Measurements from ENCODE around the gene NIT1.

Gene NIT1

DNA sequence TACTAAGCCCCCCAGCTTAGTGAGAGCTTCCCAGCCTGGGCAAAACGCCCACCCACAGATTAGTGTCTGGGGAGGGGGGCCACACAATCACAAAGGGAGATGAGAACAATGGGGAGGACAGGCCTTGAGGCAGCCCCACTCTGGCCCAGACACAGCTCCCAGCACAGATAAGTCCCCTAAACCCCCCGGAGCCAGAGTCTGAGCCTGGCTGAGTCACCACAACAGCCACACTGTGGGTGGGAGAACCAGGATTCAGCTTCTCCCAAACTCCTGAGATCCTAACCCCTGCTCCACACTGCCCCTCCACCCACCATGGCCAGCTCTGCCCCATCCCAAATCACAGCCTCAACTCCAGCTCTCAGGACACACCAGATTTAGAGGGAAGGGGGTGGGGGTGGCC, 32.7 kb upstream of the NIT1 start:
- DNase-seq = no peak

DNA sequence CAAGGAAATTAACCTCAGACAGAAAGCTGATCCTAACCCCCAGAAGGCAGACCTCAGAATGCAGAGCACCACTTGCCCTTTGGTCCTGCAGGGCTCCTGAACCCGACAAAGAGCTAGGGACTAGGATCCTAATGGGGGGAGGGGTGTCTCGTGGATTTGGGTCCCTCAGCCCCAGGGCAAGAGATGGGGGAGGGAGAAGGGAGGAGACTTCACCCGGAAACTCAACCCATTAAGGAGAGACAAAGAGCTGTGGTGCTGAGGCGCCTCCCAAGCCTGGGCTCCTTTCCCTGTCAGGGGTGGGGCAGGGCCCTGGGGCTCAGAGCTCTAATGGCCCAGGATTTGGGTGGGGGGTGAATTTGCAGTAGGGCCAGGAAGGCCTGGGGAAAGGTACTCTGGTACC, 31.4 kb upstream of the NIT1 start:
- DNase-seq = no peak

GRCh38 chr1:161088587-161089110, 29.3 kb upstream of the NIT1 start:
- DNase-seq = no peak

- DNase-seq = no peak
Measured at GRCh38 chr1:161089251-161089924, 28.5 kb upstream of the NIT1 start, which contains the start of gene NECTIN4. Gene NECTIN4 (minus strand): TSS chr1:161089558. CDS start chr1:161089296, 262 bp downstream.

DNA sequence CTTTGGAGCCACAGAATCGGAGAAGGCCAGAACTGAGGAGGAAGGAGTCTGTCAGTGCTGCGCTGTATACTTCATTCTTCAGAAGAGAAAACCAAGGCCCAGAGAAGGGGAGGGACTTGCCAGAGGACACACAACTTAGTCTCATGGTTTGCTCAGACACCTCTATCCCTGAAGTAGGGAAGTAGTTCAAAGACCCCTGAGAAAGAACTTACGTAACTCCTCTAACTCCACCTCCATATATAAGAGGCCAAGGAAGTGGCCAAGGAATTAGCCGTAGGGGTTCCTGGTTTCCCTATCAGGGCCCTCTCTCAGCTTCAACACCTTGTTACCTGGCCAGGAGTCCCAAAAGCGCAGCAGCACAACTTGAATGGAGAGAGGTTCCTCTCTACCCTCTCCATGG, 28.0 kb upstream of the NIT1 start:
- no peak for DNase-seq

- DNase-seq = no peak
Measured at GRCh38 chr1:161090617-161091016, 27.3 kb upstream of the NIT1 start.

GRCh38 chr1:161091093-161091492, 26.8 kb upstream of the NIT1 start:
- DNase-seq = no peak

- no peak for DNase-seq
Measured at GRCh38 chr1:161091796-161092507, 26.0 kb upstream of the NIT1 start.

DNA sequence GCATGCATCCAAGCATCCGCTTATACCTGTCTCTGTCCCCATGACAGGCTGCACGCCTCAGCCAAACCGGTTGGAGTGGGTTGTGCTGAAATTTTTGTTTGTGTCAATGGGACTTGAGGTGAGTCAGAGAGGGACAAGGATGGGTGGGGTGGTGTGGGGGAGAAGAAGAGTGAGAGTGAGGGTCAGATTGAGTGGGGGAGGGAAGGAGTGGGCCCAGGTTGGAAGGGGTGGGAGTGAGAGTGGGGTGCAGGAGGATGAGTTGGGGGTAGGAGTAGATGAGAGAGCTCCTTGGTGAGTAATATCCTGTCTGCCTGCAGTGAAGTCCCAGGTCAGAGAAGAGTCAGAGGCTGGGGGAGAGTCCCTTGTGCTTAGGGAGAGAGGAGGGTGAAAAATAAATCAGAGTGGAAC, 25.3 kb upstream of the NIT1 start:
- DNase-seq = no peak

GRCh38 chr1:161094481-161094880, 23.4 kb upstream of the NIT1 start:
- no peak for DNase-seq

GRCh38 chr1:161095230-161095629, 22.7 kb upstream of the NIT1 start:
- no peak for DNase-seq

DNA sequence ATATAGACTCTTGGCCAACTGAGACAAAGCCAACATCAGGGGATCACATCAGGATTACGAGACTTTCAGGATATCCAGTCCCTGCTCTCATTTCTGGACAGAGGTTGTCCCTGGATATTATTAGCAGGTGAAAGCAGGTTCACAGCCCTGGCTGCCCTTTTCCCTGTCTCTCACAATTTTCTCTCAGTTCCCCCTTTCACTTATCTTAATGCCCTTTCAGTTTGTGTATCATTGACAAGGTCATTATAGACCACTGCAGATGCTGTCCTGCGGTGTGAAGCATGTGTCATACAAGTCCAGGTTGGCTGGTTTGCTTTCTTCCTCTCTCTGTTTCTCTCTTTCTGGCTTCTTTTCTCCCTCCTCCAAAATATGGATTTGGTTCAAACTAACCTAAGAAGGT, 21.9 kb upstream of the NIT1 start:
- no peak for DNase-seq

GRCh38 chr1:161096530-161096929, 21.4 kb upstream of the NIT1 start:
- DNase-seq = no peak

- no peak for DNase-seq
Measured at GRCh38 chr1:161098210-161099068, 19.5 kb upstream of the NIT1 start, which contains the start of gene KLHDC9. Gene KLHDC9 (plus strand): TSS chr1:161098361. CDS start chr1:161098536, 175 bp downstream.

DNA sequence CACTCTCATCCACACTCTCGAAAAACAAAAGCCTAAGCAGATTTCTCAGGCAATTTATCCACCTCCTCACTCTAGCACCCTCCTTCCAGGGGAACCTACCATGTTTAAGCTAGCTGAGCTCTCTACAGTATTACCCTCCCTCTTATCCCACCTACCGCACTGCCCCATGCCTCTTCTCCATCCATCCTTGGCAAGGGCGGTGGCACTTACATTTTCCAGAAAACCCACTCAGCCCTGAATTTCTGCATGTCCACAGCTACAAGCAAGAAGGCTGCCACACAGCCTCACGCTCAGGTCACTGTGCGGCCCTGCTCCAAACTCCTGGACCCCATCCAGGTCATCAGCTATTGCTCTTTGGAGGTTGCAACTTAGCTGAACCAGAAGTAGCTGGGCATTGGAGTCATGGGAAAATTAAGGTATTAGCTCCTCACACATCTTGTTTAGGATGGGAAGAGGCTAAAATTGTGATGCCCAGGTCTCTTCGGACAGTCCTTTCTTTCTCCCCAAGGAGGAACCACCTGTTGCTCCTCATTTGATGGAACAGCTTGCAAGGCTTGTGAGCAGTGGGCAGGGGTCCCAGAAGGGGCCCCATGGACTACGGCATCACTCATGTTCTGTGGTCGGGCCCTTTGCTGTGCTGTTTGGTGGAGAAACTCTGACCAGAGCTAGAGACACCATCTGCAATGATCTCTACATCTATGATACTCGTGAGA, 18.7 kb upstream of the NIT1 start:
- DNase-seq = no peak

- DNase-seq = no peak
Measured at GRCh38 chr1:161100556-161100955, 17.3 kb upstream of the NIT1 start.

- DNase-seq = no peak
Measured at GRCh38 chr1:161106431-161106830, 11.5 kb upstream of the NIT1 start.

DNA sequence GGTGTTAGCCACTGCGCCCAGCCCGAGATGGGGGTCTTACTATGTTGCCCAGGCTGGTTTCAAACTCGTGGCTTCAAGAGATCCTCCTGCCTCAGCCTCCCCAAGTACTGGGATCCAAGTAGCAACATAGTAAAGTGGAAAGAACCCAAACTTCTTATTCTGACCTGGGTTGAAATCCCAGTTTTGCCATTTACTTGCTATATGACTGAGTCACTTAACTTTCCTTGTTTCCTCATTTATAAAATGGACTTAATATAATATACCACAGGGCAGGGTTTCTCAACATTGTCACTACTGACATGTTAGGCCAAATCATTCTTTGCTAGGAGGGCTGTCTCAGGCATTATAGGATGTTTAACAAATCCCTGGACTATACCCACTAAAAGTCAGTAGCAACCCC, 6.8 kb upstream of the NIT1 start:
- DNase-seq = no peak

GRCh38 chr1:161111527-161111926, 6.4 kb upstream of the NIT1 start:
- no peak for DNase-seq

DNA sequence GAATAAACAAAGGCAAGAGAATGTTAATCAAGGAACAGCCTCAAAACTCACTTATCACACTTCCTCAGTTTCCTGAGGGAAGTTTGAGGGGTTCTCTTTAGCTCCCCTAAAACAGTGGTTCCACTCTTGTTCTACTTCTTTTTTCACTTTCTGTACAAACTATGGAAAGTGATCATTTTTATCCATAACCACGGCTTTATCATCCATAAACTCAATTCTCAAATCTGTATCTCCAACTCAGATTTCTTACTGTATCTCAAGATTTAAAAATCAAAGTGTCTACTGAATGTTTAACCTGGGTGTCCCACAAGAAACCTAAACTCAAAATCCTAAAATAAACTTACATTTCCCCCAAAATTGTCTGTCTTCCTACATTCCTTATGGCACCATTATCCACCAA, 4.0 kb upstream of the NIT1 start:
- DNase-seq = no peak

- DNase-seq = no peak
Measured at GRCh38 chr1:161114556-161114955, 3.3 kb upstream of the NIT1 start.

- DNase-seq = no peak
Measured at GRCh38 chr1:161115132-161115711, 2.7 kb upstream of the NIT1 start.
